Ascending aorta (tissue), 2 donors: ENCODE measurements around the gene UBN1. TPM values are rescaled to one million over a fixed set of nuclear protein-coding genes. Genes with fewer than 3 reads are reported as not detected.

Source experiments
- DNase-seq, 2 donors: peaks; one replicate each; pipeline ENCODE4 v3.0.0-alpha.2; 2019; ENCODE audit warnings: low spot score in 2 of 2
- H3K27ac ChIP-seq, 2 donors: fragments of 200-600 bp; sonication (generic); one replicate each; pipeline ENCODE4 v1.5.1; 2016 to 2017; ENCODE audit warnings: mild to moderate bottlenecking in 1 of 2
- H3K27me3 ChIP-seq: fragments of 200-600 bp; sonication (generic); one replicate; pipeline ENCODE4 v1.5.1; 2017
- H3K36me3 ChIP-seq, 2 donors: fragments of 200-600 bp; sonication (generic); one replicate each; pipeline ENCODE4 v1.5.1; 2016
- H3K4me1 ChIP-seq, 2 donors: fragments of 200-600 bp; sonication (generic); one replicate each; pipeline ENCODE4 v1.5.1; 2016 to 2017; ENCODE audit warnings: mild to moderate bottlenecking in 1 of 2
- H3K4me3 ChIP-seq, 2 donors: fragments of 200-600 bp; sonication (generic); one replicate each; pipeline ENCODE4 v1.5.1; 2016 to 2017; ENCODE audit warnings: mild to moderate bottlenecking in 1 of 2
- H3K9me3 ChIP-seq, 2 donors: fragments of 200-600 bp; sonication (generic); one replicate each; pipeline ENCODE4 v1.5.1; 2016
- intact Hi-C: fragments of 100-400 bp; cut with DNase I; formaldehyde crosslinking; loops from one replicate; pipeline ENCODE4 v1.15.1; 2023
- total RNA-seq: library from RNA; depleted of rRNA; stranded (reverse); fragments of >200 nt; gene quantifications from one replicate; pipeline ENCODE4 v1.1.0, GENCODE V29; 2016
- TF ChIP-seq, protein P1 (sequence below), 3 experiments: fragments of 200-600 bp in 2 of 3; fragments of 450-650 bp in 1 of 3; sonication (generic) in 2 of 3; IDR thresholded peaks; one replicate each; pipeline ENCODE4 v1.5.1; 2016 to 2019; ENCODE audit warnings: antibody characterized with exemption in 3 of 3, mild to moderate bottlenecking in 1 of 3, moderate library complexity in 1 of 3

UBN1 gene
- total RNA-seq, 1 donor from 2014 or later: 31.8 TPM

DNA sequence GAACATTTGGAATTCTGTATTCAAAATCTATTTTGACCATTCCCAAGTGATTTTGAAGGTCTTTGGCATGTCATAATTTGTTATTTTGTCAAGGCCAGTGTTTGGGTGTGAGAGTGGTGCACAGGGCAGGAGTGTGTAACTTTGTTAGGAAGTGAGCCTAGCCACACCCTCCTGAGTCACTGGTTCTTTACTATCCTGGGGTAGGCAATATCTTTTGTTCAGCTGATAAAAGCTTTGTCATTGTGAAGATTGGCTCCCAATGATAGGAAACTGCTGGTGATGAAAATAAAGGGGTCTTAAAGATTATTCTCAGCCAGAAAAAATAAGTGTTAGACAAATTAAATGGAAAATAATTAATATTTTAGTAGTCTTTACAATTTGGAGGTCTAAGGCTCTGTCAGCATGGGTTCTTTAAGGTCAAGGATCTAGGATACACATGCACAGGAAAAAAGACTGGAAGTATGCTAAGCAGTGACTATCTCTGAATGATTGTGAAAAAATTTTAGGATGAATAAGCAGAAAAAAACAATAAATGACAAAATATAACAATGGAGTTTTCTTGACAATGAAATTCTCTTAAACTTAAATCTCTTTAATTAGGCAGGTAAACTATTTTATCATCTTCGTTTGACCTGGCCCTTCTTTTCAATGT lies 5.1 kb downstream of the UBN1 start:
- intact Hi-C loops: no loop called here
- Histone ChIP-seq H3K27ac (no peak overlapping the region), H3K36me3 (peaks cover 26 to 36% of the 10 kb centered on the region in 2 donors), H3K27me3 (no peaks in the 10 kb centered on the region), H3K4me3 (no peak overlapping the region), H3K4me1 (peaks cover 6 to 14% of the 10 kb centered on the region in 2 donors), H3K9me3 (no peaks in the 10 kb centered on the region)
- no peak for DNase-seq
- TF ChIP-seq, protein P1, sequence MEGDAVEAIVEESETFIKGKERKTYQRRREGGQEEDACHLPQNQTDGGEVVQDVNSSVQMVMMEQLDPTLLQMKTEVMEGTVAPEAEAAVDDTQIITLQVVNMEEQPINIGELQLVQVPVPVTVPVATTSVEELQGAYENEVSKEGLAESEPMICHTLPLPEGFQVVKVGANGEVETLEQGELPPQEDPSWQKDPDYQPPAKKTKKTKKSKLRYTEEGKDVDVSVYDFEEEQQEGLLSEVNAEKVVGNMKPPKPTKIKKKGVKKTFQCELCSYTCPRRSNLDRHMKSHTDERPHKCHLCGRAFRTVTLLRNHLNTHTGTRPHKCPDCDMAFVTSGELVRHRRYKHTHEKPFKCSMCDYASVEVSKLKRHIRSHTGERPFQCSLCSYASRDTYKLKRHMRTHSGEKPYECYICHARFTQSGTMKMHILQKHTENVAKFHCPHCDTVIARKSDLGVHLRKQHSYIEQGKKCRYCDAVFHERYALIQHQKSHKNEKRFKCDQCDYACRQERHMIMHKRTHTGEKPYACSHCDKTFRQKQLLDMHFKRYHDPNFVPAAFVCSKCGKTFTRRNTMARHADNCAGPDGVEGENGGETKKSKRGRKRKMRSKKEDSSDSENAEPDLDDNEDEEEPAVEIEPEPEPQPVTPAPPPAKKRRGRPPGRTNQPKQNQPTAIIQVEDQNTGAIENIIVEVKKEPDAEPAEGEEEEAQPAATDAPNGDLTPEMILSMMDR (IDR thresholded peaks at IDR 0.05): no peak

- no peaks in the 10 kb centered on the region for H3K27me3 ChIP-seq
- H3K36me3 ChIP-seq: peaks cover 51 to 62% of the 10 kb centered on the region in 2 donors
- no peak for DNase-seq
- H3K4me3 ChIP-seq: no peak overlapping the region
- H3K9me3 ChIP-seq: no peaks in the 10 kb centered on the region
- TF ChIP-seq, protein P1 (IDR thresholded peaks at IDR 0.05): no peak
- H3K27ac ChIP-seq: no peak overlapping the region
- H3K4me1 ChIP-seq: peaks cover 0 to 2% of the 10 kb centered on the region in 2 donors
- intact Hi-C loops: no loop called here
These were observed 8.1 kb downstream of the UBN1 start for GRCh38 chr16:4855371-4855770.

DNA sequence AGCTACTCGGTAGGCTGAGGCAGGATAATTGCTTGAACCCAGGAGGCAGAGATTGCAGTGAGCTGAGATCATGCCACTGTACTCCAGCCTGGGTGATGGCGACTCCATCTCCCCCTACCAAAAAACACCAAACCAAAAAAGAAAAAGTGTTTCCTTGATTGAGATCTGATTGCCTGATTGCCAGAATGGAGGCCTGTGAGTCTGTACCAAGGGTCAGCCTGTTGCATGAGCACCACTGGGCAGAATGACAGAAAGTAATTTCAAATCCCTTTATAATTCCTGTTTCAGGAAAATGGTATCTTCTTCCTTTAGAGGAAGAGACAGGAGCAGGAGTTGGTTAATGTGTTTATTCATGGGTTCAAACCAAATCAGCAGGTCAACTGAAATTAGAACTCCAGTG lies 8.5 kb downstream of the UBN1 start:
- H3K36me3 ChIP-seq: peaks cover 56 to 67% of the 10 kb centered on the region in 2 donors
- no peak for DNase-seq
- intact Hi-C loops: no loop called here

DNA sequence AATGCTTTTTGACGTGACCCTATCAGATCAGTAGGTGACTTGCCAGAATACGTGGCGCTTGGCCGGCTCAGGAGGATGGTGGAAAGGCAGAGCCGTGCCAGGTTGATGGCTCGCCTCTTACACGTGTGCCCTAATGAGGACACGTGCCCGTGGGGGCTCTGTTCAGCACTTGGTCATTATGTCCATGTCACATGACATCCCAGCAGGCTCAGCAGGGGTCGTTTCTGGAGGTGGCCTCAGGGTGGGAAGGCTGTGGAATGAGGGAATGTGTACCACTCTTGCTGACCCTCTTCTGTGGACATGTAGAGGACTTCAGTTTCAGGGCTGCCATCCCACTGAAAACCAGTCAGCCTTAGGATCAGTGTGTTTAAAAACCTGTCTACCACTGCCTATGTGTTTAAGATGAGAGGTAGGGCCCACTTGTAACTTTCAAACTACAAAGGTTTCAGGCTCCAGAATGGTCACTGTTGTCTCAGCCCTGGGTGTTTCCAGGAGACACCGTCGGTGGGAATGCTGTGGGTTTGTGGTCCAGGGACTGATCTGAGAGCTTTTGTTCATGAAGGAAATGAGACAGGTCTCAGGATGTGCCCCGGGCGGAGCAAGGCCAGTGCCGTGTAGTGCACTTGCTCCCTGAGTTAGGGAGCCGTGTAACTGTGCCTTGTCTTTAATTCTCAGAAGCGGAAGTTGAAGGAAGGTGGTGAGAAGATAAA lies 12.1 kb downstream of the UBN1 start:
- Histone ChIP-seq H3K9me3 (no peaks in the 10 kb centered on the region), H3K27ac (no peak overlapping the region), H3K27me3 (no peaks in the 10 kb centered on the region), H3K4me1 (no peaks in the 10 kb centered on the region), H3K36me3 (peaks cover 59 to 74% of the 10 kb centered on the region in 2 donors), H3K4me3 (no peak overlapping the region)
- TF ChIP-seq, protein P1 (IDR thresholded peaks at IDR 0.05): no peak
- DNase-seq: no peak
- intact Hi-C loops: no loop called here

More for the DNA sequence above, 8.5 kb downstream of the UBN1 start:
- H3K9me3 ChIP-seq: no peaks in the 10 kb centered on the region
- H3K4me3 ChIP-seq: no peak overlapping the region
- no peaks in the 10 kb centered on the region for H3K27me3 ChIP-seq
- H3K27ac ChIP-seq: no peak overlapping the region
- no peaks in the 10 kb centered on the region for H3K4me1 ChIP-seq
- TF ChIP-seq, protein P1 (IDR thresholded peaks at IDR 0.05): no peak

DNA sequence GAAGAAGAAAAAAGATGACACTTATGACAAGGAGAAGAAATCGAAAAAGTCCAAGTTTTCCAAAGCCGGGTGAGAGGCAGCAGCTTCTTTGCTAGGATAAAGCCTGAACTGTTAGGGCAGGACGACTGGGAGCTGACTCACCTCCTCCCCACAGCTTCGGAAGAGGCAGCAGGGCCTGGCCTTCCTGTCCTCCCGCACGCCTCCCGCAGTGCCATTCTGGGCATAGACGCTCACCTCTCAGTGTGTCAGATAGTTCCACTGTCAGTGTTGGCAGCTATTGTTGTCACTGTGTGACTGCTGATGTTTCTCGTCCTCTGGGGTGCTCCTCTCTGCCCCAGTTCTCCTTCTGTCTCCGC lies 12.6 kb downstream of the UBN1 start:
- TF ChIP-seq, protein P1 (IDR thresholded peaks at IDR 0.05): no peak
- intact Hi-C loops: no loop called here
- H3K4me3 ChIP-seq: no peak overlapping the region

More for the DNA sequence above, 12.6 kb downstream of the UBN1 start:
- no peak for DNase-seq
- no peaks in the 10 kb centered on the region for H3K4me1 ChIP-seq
- peaks cover 54 to 68% of the 10 kb centered on the region in 2 donors for H3K36me3 ChIP-seq
- H3K27ac ChIP-seq: no peak overlapping the region
- H3K9me3 ChIP-seq: no peaks in the 10 kb centered on the region
- H3K27me3 ChIP-seq: no peaks in the 10 kb centered on the region
